ENCODE data around the gene CCDC80. TPM values are rescaled to one million over a fixed set of nuclear protein-coding genes. Genes with fewer than 3 reads are reported as not detected.

CCDC80 gene
- total RNA-seq, 4 donors from 2014 or later: 7.4 to 53.3 (median 10.6) TPM

GRCh38 chr3:112561734-112562529 lies 79.0 kb downstream of the CCDC80 start, which contains the start of the genes ATG3 and SLC35A5:
TSS of gene ATG3 (minus strand) at chr3:112561962. CDS start at chr3:112561528, 434 bp downstream.
TSS of gene SLC35A5 (plus strand) at chr3:112562045. CDS start at chr3:112563404, 1,359 bp downstream.
- 0% methylated on average over 47 to 54 of the region's 58 CpGs for WGBS, 2 donors
- DNase-seq (ENCODE audit: low spot score in 2 of 2): peak; percentile 98 to 100
- TF ChIP-seq CTCF (IDR thresholded peaks at IDR 0.05) (no peak), POLR2A (IDR thresholded peaks at IDR 0.05) (peak in 1 of 2 donors; percentile 10)
- peak within 1 kb of the TSS; percentile 94 for H3K4me3 ChIP-seq (ENCODE audit: low read depth, poor library complexity, severe bottlenecking)
- intact Hi-C loops (cut with DNase I; ENCODE audit: low total_unique reads): no loop called here

DNA sequence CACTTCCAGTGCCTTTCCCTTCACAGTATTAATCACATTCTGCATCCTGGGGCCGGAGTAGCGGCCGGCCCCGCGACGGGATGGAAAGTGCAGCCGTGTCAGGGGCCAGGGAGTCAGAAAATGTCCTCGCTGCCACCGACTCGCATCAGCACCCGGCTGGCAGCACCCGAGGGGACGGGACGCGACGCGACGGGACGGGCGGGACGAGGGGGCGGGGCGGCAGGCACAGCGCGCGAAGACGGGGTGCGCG lies 79.5 kb downstream of the CCDC80 start:
- intact Hi-C loops (cut with DNase I; ENCODE audit: low total_unique reads): no loop called here
- H3K4me3 ChIP-seq (ENCODE audit: low read depth, poor library complexity, severe bottlenecking): peak overlapping the region; percentile 94
- DNase-seq (ENCODE audit: low spot score in 2 of 2): no peak
- WGBS, 2 donors: 1 to 2% methylated on average over 24 to 25 of the region's 29 CpGs
- TF ChIP-seq POLR2A (IDR thresholded peaks at IDR 0.05) (no peak), CTCF (IDR thresholded peaks at IDR 0.05) (no peak)

DNA sequence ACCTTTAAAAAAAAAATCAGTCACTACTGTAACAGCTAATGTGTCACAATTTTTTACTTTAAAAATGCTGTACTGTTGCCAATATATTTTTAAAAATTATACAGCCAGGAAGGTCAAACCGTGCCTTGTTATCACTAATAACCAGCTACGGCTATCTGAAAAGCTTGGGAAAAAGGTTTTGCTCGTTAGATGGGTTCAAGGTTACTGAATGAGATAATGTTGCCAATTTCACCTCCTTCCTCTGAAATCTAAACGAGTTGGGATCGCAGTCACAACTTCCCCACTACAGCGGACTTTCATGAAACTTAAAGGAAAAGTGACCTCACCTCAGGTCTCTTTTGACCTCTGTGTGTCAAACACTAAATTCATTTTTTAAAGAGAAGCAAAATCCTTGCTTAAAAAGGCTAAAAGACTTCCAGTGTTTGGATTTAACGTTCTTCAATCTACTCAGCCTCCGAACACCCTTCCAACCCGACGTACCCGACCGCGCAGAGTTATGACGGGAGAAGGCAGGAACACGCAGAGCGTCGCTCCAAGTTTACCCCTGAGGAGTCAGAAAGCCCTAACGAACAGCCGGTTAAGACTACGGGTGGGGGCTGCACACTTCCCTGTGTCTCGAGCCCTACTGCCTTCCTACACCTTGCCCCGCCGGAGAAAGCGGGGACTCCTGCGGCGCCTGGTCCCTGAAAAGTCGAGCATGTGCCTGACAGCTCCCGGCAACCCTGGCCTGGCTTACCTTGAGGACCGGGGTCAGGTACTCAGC lies 80.0 kb downstream of the CCDC80 start:
- 0% methylated on average over 28 to 29 of the region's 29 CpGs for WGBS, 2 donors
- intact Hi-C loops (cut with DNase I; ENCODE audit: low total_unique reads): no loop called here
- H3K4me3 ChIP-seq (ENCODE audit: low read depth, poor library complexity, severe bottlenecking): peak overlapping the region; percentile 94
- peak; percentile 68 to 94 for DNase-seq (ENCODE audit: low spot score in 2 of 2)
- TF ChIP-seq CTCF (IDR thresholded peaks at IDR 0.05): no peak
- TF ChIP-seq POLR2A (IDR thresholded peaks at IDR 0.05): no peak

GRCh38 chr3:112560307-112560706 lies 80.6 kb downstream of the CCDC80 start:
- no peak overlapping the region for H3K4me3 ChIP-seq (ENCODE audit: low read depth, poor library complexity, severe bottlenecking)
- TF ChIP-seq CTCF (IDR thresholded peaks at IDR 0.05) (no peak), POLR2A (IDR thresholded peaks at IDR 0.05) (no peak)
- no peak for DNase-seq (ENCODE audit: low spot score in 2 of 2)
- WGBS, 2 donors: 22 to 24% methylated on average over 2 of the region's 2 CpGs
- intact Hi-C loops (cut with DNase I; ENCODE audit: low total_unique reads): no loop called here

- TF ChIP-seq CTCF (IDR thresholded peaks at IDR 0.05) (no peak), POLR2A (IDR thresholded peaks at IDR 0.05) (no peak)
- no peak overlapping the region for H3K4me3 ChIP-seq (ENCODE audit: low read depth, poor library complexity, severe bottlenecking)
- intact Hi-C loops (cut with DNase I; ENCODE audit: low total_unique reads): no loop called here
- no peak for DNase-seq (ENCODE audit: low spot score in 2 of 2)
- 64 to 91% methylated on average over 1 of the region's 1 CpG for WGBS, 2 donors
Observed at GRCh38 chr3:112557976-112558375, 83.0 kb downstream of the CCDC80 start.

Measured in lower leg skin (tissue), 4 donors.